ENCODE results near the gene ERP44. TPM values are rescaled to one million over a fixed set of nuclear protein-coding genes. Genes with fewer than 3 reads are reported as not detected.

ERP44 gene
- total RNA-seq, 2 donors from 2014 or later, result 11.2 to 11.5 TPM

GRCh38 chr9:100057624-100058023 lies 41.2 kb downstream of the ERP44 start:
- Histone ChIP-seq H3K27ac (no peak overlapping the region), H3K27me3 (no peaks in the 10 kb centered on the region), H3K4me3 (no peak overlapping the region), H3K9me3 (no peaks in the 10 kb centered on the region), H3K36me3 (replicated peaks in 1 of 2; ENCODE audit: insufficient read depth in 1 of 2, low read depth in 2 of 2) (no peaks in the 10 kb centered on the region), H3K4me1 (no peaks in the 10 kb centered on the region)
- intact Hi-C loops (cut with DNase I), result no loop called here
- DNase-seq (no peak), ATAC-seq (no peak)
- TF ChIP-seq CTCF (IDR thresholded peaks at IDR 0.05) (no peak), POLR2A (IDR thresholded peaks at IDR 0.05) (no peak)

GRCh38 chr9:100056561-100056960 lies 42.2 kb downstream of the ERP44 start:
- H3K4me3 ChIP-seq, result no peak overlapping the region
- ATAC-seq (no peak), DNase-seq (no peak)
- TF ChIP-seq POLR2A (IDR thresholded peaks at IDR 0.05) (no peak), CTCF (IDR thresholded peaks at IDR 0.05) (no peak)
- no peaks in the 10 kb centered on the region for H3K36me3 ChIP-seq (replicated peaks in 1 of 2; ENCODE audit: insufficient read depth in 1 of 2, low read depth in 2 of 2)
- H3K27me3 ChIP-seq, result no peaks in the 10 kb centered on the region
- H3K27ac ChIP-seq, result no peak overlapping the region
- WGBS, 2 donors, result 56 to 64% methylated on average over 2 of the region's 2 CpGs
- no peaks in the 10 kb centered on the region for H3K9me3 ChIP-seq
- intact Hi-C loops (cut with DNase I), result no loop called here
- H3K4me1 ChIP-seq, result no peaks in the 10 kb centered on the region

- TF ChIP-seq POLR2A (IDR thresholded peaks at IDR 0.05) (no peak), CTCF (IDR thresholded peaks at IDR 0.05) (no peak)
- no peaks in the 10 kb centered on the region for H3K36me3 ChIP-seq (replicated peaks in 1 of 2; ENCODE audit: insufficient read depth in 1 of 2, low read depth in 2 of 2)
- no peaks in the 10 kb centered on the region for H3K27me3 ChIP-seq
- no peak for ATAC-seq
- no peaks in the 10 kb centered on the region for H3K9me3 ChIP-seq
- no peak for DNase-seq
- H3K4me3 ChIP-seq, result no peak overlapping the region
- WGBS, 2 donors, result 59 to 75% methylated on average over 6 of the region's 6 CpGs
- no peak overlapping the region for H3K27ac ChIP-seq
- intact Hi-C loops (cut with DNase I), result no loop called here
- no peaks in the 10 kb centered on the region for H3K4me1 ChIP-seq
Observed at GRCh38 chr9:100052375-100052774, 46.4 kb downstream of the ERP44 start.

GRCh38 chr9:100049551-100049950 lies 49.2 kb downstream of the ERP44 start:
- Histone ChIP-seq H3K27me3 (no peaks in the 10 kb centered on the region), H3K9me3 (no peaks in the 10 kb centered on the region), H3K27ac (no peak overlapping the region), H3K36me3 (replicated peaks in 1 of 2; ENCODE audit: insufficient read depth in 1 of 2, low read depth in 2 of 2) (no peaks in the 10 kb centered on the region), H3K4me3 (no peak overlapping the region), H3K4me1 (no peaks in the 10 kb centered on the region)
- intact Hi-C loops (cut with DNase I), result no loop called here
- DNase-seq (no peak), ATAC-seq (no peak)
- TF ChIP-seq CTCF (IDR thresholded peaks at IDR 0.05), result no peak
- TF ChIP-seq POLR2A (IDR thresholded peaks at IDR 0.05), result no peak
- 50 to 63% methylated on average over 1 of the region's 1 CpG for WGBS, 2 donors

GRCh38 chr9:100038472-100038871 lies 60.3 kb downstream of the ERP44 start:
- WGBS, 2 donors, result 96 to 100% methylated on average over 1 of the region's 1 CpG
- H3K27me3 ChIP-seq, result no peaks in the 10 kb centered on the region
- H3K4me1 ChIP-seq, result no peaks in the 10 kb centered on the region
- no peak for ATAC-seq
- H3K27ac ChIP-seq, result no peak overlapping the region
- no peak overlapping the region for H3K4me3 ChIP-seq
- H3K9me3 ChIP-seq, result no peaks in the 10 kb centered on the region
- TF ChIP-seq POLR2A (IDR thresholded peaks at IDR 0.05) (no peak), CTCF (IDR thresholded peaks at IDR 0.05) (no peak)
- no peaks in the 10 kb centered on the region for H3K36me3 ChIP-seq (replicated peaks in 1 of 2; ENCODE audit: insufficient read depth in 1 of 2, low read depth in 2 of 2)
- intact Hi-C loops (cut with DNase I), result no loop called here
- DNase-seq, result no peak
